Urothelium cell line (cell line): ENCODE measurements around the gene PTPRG.
"Not testable (repeated sequence)": the region's sequence is repeated elsewhere in the genome, so short reads cannot be mapped to it uniquely, and the experiment has no call there.

ENCODE experiments used
- DNase-seq: peaks from one replicate; pipeline ENCODE4 v3.0.0; 2011; ENCODE audit warnings: low spot score, mixed read lengths
- FAIRE-seq: peaks from 2 replicates; lab custom pipeline; 2011; peaks lifted over from hg19 to GRCh38; lab: Jason Lieb, UNC

PTPRG gene

GRCh38 chr3:61561374-61562041 is at the start of gene PTPRG:
Gene PTPRG, plus strand, starts transcription at chr3:61561571. Its CDS starts 717 bp downstream, at chr3:61562288.
- FAIRE-seq, result peak; percentile 9
- DNase-seq, result peak; percentile 89

- no peak for DNase-seq
- no peak for FAIRE-seq
Measured at GRCh38 chr3:61518590-61518989, 42.8 kb upstream of the PTPRG start.

DNA sequence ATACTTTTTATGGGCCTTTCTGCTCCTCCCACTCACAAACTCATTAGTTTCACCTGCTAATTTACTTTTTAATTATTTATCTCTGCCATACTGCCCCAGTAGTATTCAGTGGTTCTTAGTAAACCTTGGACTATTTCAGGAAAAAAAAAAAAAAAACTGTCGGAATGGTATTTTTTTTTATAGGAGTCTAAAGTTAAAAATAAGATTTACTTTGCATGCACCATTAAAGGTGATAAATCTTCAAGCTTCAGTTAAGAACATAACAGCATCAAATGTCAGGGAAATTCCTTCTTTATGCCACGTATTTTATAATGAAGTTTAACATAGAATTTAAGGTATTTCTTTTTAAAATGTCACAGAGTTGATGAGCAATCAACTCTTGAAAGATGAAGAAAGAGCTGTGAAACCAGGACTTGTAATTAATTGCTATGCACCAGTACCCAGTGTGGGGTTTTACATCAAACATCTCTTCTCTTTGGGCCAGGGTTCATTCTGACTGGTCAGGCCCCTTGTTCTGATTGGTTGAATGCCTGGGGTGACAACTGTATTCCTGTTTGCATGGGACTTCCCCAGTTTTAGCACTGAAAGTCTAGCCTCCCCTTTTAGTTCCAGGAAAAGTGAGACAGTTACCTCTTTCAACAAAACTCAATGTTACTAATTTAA is 40.3 kb upstream of the PTPRG start:
- no peak for FAIRE-seq
- DNase-seq, result no peak

DNA sequence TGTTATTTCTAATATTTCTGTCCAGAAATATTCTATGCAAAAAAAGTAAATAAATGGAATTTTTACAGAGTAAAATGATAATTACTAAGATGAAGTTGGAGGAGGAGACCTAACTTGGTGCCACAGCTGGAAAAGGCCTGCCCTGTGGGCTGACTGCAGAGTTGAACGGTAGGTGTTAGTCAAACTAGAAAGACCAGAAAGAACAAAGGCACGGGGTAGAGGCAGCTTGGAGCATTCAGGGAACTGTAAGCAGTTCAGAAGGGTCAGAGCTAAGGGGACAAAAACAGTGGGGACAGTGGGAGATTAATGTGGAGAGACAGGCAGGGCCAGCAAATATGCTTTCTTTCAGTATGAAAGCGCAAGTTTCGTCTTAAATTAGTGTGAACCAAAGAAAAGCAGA is 39.3 kb upstream of the PTPRG start:
- DNase-seq (no peak), FAIRE-seq (no peak)

DNA sequence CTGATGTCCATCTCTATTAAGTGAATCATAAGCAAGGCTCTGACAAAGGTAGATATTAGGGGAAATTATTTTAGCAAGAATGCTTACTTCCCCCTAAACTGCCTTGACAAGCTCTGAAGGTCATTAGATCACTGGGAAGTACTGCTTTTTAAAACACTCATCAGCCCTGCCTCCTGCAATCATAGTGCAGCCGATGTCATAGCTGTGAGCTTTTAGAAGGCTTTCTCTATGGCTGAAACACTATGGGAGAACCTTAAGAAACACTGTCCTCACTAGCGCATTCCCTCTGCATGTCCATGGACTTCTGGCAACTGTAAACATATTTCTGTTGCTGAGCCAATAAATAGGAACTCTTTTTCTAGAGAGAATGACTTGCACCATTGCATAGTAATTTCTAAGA is 38.7 kb upstream of the PTPRG start:
- FAIRE-seq (no peak), DNase-seq (no peak)

- DNase-seq (no peak), FAIRE-seq (no peak)
Measured at GRCh38 chr3:61524933-61525332, 36.4 kb upstream of the PTPRG start.

DNA sequence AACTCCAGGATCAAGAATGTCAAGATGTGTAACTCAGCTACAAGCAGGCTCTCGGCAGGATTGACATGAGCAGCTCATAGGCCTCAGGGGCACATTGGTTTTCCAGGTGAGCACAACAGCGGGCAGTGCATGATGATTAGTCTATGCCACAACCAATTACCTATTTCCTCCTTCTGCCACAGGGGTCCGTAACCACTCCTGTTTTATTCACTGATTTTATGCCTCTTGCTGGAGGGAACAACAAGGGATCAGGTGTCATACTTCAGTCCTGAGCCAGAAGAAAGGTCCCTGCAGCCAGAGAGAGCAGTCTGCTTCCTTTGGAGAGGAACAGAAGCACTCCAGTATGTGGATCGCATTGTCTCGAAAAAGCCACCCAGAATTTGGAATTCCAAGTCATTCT is 35.1 kb upstream of the PTPRG start:
- FAIRE-seq (no peak), DNase-seq (no peak)

DNA sequence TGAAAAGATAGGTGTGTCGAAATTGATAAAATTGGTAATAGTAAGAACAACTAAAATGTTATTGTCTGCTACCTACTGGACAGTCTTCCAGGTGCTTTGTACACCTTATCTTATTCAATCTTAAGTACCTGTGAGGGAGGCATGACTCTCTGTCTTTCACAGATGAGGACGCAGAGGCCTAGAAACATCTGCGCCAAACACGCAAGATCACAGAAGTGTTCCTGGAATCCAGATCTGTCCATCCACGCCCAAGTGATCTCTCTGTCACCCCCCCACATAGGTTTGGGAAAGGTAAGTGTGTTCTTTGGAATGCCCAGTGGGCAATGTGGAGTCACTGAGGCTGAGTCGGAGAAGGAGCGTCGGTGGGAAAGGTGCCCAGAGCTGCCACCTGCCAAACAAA is 34.4 kb upstream of the PTPRG start:
- no peak for DNase-seq
- no peak for FAIRE-seq

DNA sequence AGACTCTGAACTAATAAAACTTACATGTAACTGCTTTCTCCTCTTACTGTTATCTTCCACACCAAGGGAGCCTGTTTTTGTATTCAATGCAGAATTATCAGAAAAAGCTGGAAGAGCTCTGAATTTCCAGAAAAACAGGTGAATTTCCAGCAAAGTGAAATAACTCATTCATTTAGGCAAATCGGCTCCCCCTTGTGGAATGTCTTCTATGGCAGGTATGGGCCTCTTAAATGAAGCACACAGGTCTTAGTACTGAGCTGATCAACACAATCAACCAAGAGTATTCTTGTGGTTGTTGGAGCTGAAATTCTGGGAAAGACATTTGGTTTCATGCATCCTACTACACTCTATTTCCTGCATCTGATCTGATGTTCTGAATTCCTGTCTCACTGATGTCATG is 31.0 kb upstream of the PTPRG start:
- DNase-seq, result peak; percentile 26
- FAIRE-seq, result no peak

GRCh38 chr3:61531528-61531927 is 29.8 kb upstream of the PTPRG start:
- no peak for FAIRE-seq
- no peak for DNase-seq

- no peak for FAIRE-seq
Measured at GRCh38 chr3:61532739-61533500, 28.5 kb upstream of the PTPRG start.

GRCh38 chr3:61535826-61536225 is 25.5 kb upstream of the PTPRG start:
- no peak for FAIRE-seq

More at GRCh38 chr3:61532739-61533500, 28.5 kb upstream of the PTPRG start:
- DNase-seq, result no peak

DNA sequence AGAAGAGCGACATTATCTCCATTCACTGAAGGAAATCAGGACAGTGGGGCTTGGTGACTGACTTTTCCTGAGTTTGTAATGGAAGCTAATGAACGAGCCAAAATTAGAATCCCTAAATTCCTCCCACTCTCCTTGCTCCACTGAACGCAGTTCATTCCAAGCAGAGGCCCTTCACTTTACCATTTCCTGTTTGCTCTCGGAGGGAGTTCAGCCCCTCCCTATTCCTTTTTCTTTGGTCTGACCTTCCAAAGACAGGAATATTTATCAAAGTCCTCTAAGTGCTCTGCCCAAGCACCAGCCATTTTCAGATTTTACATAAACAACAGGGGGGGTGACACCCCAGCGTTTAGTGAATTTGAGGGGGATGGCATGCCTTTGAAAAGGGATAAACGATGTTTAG is 24.0 kb upstream of the PTPRG start:
- FAIRE-seq (no peak), DNase-seq (peak; percentile 24)

More at GRCh38 chr3:61535826-61536225, 25.5 kb upstream of the PTPRG start:
- no peak for DNase-seq

GRCh38 chr3:61538486-61538885 is 22.9 kb upstream of the PTPRG start:
- DNase-seq (no peak), FAIRE-seq (no peak)

- no peak for DNase-seq
- FAIRE-seq, result no peak
Measured at GRCh38 chr3:61541694-61542093, 19.7 kb upstream of the PTPRG start.

DNA sequence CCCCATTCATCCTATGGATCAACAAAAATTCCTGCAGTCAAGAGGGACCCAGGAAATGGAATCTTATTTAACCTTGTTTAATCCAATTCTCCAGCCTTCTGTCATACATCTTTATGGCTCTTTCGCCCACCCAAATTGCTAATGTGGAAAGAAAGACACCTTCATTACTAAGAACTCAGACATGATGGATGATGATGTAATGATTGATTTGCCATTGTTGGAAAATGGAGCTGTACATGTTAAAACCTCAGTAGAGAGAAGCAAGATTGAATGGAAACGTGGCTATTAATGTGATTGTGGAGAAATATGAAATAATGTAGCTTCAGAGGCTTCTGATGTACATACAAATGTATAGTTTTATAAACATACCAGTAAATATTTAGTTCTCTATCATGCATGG is 15.7 kb upstream of the PTPRG start:
- DNase-seq, result no peak
- no peak for FAIRE-seq

- no peak for FAIRE-seq
- DNase-seq, result no peak
Measured at GRCh38 chr3:61547625-61548024, 13.7 kb upstream of the PTPRG start.

- FAIRE-seq, DNase-seq: not testable (repeated sequence)
Measured at GRCh38 chr3:61552704-61553103, 8.7 kb upstream of the PTPRG start.

DNA sequence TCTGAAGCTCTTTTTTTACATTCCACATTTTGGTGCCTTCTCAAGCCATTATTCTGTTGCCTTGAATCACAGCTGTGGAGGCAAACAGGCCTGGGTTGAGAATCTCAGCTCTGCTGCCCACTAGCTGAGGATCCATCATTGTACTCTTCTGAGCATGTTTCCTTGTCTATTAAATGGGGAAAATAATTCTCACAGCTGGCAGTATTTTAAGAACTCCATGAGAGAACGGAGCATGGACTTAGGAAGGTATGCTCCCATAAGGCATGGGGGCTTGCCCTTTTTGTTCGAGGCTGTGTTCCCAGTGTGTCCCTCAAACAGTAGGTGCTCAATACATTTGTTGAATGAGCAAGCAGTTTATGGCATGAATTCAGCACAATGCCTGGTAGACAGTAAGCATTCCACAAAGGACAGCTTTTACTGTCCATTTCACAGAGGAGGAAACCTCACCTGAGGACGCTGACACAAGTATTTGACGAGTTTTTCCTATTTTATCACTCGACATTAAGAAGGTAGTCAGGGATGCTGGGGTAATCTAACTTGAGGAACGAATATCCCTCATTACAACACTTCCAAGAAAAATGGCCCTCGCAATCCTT is 2.1 kb upstream of the PTPRG start:
- no peak for DNase-seq
- FAIRE-seq, result no peak

DNA sequence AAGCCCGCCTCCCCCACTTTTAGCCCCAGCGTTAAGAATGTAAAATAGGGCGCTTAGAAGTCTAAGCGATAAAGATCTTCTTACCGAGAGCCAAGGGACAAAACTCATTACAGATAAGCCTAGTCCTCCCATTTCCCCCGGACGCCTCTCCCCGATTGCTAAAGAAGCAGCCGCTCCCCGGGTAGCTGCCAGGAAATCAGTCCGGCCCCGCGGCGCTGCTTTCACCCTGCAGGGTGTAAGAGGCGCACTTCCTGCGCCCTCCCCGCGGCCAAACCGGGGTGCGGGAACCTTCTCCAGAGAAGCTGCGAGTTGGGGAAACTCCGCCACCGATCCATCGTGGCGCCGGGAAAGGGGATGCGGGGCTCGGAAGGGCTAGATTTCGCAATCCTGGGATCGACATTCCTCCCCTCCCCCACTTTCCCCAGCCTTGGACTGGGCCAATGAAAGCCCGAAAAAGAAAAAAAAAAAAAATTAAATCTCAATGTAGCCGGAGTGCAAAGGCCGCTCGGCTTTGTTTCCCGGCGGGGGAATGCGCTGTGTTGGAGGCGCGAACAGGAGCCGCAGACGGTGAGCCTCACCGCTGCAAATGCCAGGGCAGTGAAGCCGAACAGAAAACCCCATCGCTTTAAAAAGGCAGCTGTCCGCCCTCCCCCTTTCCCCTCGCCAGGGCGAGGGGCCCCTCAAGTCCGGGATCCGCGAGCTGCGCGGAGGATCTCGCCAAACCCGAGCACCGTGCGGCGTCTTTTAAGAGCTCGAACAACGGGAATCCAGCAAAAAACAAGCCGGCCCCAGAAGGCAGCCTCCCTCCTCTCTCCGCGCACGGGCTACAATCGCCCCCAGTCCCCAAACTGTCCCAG is 626 bp upstream of the PTPRG start:
- peak; percentile 72 for DNase-seq
- FAIRE-seq, result no peak
